Neuronal stem cell (in vitro differentiated cells): ENCODE results near the gene FHIT.

ENCODE experiments used
- DNase-seq: peaks from one replicate; pipeline ENCODE4 v3.0.0-alpha.2; 2013; ENCODE audit warnings: low spot score
- H2AFZ ChIP-seq: one replicate; pipeline ENCODE4 v1.6.1; 2013; ENCODE audit warnings: mild to moderate bottlenecking, low read length, inconsistent platforms
- H2AK5ac ChIP-seq: 2 replicates; pipeline ENCODE4 v1.6.1; 2013; ENCODE audit warnings: low read depth, mild to moderate bottlenecking, inconsistent platforms, low read length, moderate library complexity, mixed read lengths
- H2BK120ac ChIP-seq: 2 replicates; pipeline ENCODE4 v1.6.1; 2013; ENCODE audit warnings: low read depth, mild to moderate bottlenecking, inconsistent platforms, low read length, moderate library complexity, mixed read lengths
- H2BK12ac ChIP-seq: one replicate; pipeline ENCODE4 v1.6.1; 2013; ENCODE audit warnings: low read length, inconsistent platforms
- H2BK15ac ChIP-seq: 2 replicates; pipeline ENCODE4 v1.6.1; 2013; ENCODE audit warnings: mild to moderate bottlenecking, low read length, inconsistent platforms, mixed read lengths
- H2BK5ac ChIP-seq: one replicate; pipeline ENCODE4 v1.6.1; 2013; ENCODE audit warnings: inconsistent platforms, mild to moderate bottlenecking, low read length, moderate library complexity
- H3K14ac ChIP-seq: one replicate; pipeline ENCODE4 v1.6.1; 2013; ENCODE audit warnings: low read length, inconsistent platforms
- H3K18ac ChIP-seq: 2 replicates; pipeline ENCODE4 v1.6.1; 2013; ENCODE audit warnings: low read length, inconsistent platforms
- H3K23ac ChIP-seq: 2 replicates; pipeline ENCODE4 v1.6.1; 2013; ENCODE audit warnings: low read depth, mild to moderate bottlenecking, mixed read lengths, low read length, inconsistent platforms; ENCODE audit not compliant: poor library complexity
- H3K27ac ChIP-seq: replicated peaks from 3 replicates; pipeline ENCODE4 v1.5.1; 2013; ENCODE audit warnings: low read length, inconsistent platforms
- H3K27me3 ChIP-seq, 3 experiments: 2 replicates each; pipeline ENCODE4 v1.6.1; 2013; ENCODE audit warnings: low read length in 3 of 3, mild to moderate bottlenecking in 2 of 3, inconsistent platforms in 1 of 3, low read depth in 1 of 3, mixed read lengths in 1 of 3, moderate library complexity in 1 of 3; ENCODE audit not compliant: control insufficient read depth in 3 of 3, insufficient read depth in 3 of 3
- H3K36me3 ChIP-seq, 2 donors: replicated peaks in 1 of 2; 2 replicates each; pipeline ENCODE4 v1.6.1; 2013; ENCODE audit warnings: low read length in 2 of 2; ENCODE audit not compliant: control insufficient read depth in 2 of 2, insufficient read depth in 2 of 2
- H3K4ac ChIP-seq: 2 replicates; pipeline ENCODE4 v1.6.1; 2013; ENCODE audit warnings: inconsistent platforms, mild to moderate bottlenecking, low read length, moderate library complexity
- H3K4me1 ChIP-seq, 2 donors: 1 replicate in 1 of 2; 2 replicates in 1 of 2; pipeline ENCODE4 v1.6.1; 2013; ENCODE audit warnings: low read length in 2 of 2, low read depth in 1 of 2; ENCODE audit not compliant: control insufficient read depth in 2 of 2, insufficient read depth in 1 of 2
- H3K4me2 ChIP-seq: one replicate; pipeline ENCODE4 v1.6.1; 2013; ENCODE audit warnings: mild to moderate bottlenecking, low read length, inconsistent platforms; ENCODE audit not compliant: insufficient read depth, poor library complexity, severe bottlenecking
- H3K4me3 ChIP-seq, 2 donors: 2 replicates each; pipeline ENCODE4 v1.5.1; 2013; ENCODE audit warnings: low read length in 2 of 2, mild to moderate bottlenecking in 2 of 2, inconsistent platforms in 1 of 2, moderate library complexity in 1 of 2
- H3K79me1 ChIP-seq: one replicate; pipeline ENCODE4 v1.6.1; 2013; ENCODE audit warnings: low read depth, mild to moderate bottlenecking, inconsistent platforms, low read length, moderate library complexity
- H3K9ac ChIP-seq: one replicate; pipeline ENCODE4 v1.6.1; 2013; ENCODE audit warnings: mild to moderate bottlenecking, low read depth, low read length, inconsistent platforms; ENCODE audit not compliant: poor library complexity
- H3K9me3 ChIP-seq, 2 donors: replicated peaks in 1 of 2; 2 replicates each; pipeline versions ENCODE3 to v1.6.1; 2013; ENCODE audit warnings: low read length in 2 of 2, mild to moderate bottlenecking in 2 of 2, inconsistent platforms in 1 of 2, low read depth in 1 of 2, mixed read lengths in 1 of 2, moderate library complexity in 1 of 2; ENCODE audit not compliant: control insufficient read depth in 2 of 2, insufficient read depth in 1 of 2
- H4K8ac ChIP-seq: one replicate; pipeline ENCODE4 v1.6.1; 2013; ENCODE audit warnings: low read depth, mild to moderate bottlenecking, inconsistent platforms, low read length, moderate library complexity
- H4K91ac ChIP-seq: one replicate; pipeline ENCODE4 v1.6.1; 2013; ENCODE audit warnings: low read length, low read depth, mild to moderate bottlenecking, inconsistent platforms; ENCODE audit not compliant: poor library complexity
- WGBS, 2 donors: extraction: QIAGEN DNeasy Blood & Tissue Kit; methylation state at CpG; one replicate each; pipeline ENCODE4 v1.1.7; 2013; ENCODE audit warnings: missing lambda C conversion rate in 2 of 2, mixed read lengths in 1 of 2; ENCODE audit not compliant: insufficient read length in 2 of 2, insufficient replicate concordance in 1 of 2; ENCODE audit errors: extremely low coverage in 2 of 2; 5-methylcytosine and 5-hydroxymethylcytosine counted together

The FHIT gene

GRCh38 chr3:60956729-60957128 is 294.5 kb downstream of the FHIT start:
- Histone ChIP-seq H2BK15ac (no peak overlapping the region), H3K14ac (no peak overlapping the region), H4K8ac (no peak overlapping the region), H3K18ac (no peak overlapping the region), H2AK5ac (no peak overlapping the region), H3K9me3 (peaks cover 0 to 4% of the 10 kb centered on the region in 2 donors), H3K9ac (no peak overlapping the region), H3K27ac (no peak overlapping the region), H2AFZ (no peak overlapping the region), H3K23ac (no peak overlapping the region), H3K4me3 (no peak overlapping the region), H2BK12ac (no peak overlapping the region), H3K27me3 (no peaks in the 10 kb centered on the region), H2BK120ac (no peak overlapping the region), H3K4me1 (no peaks in the 10 kb centered on the region), H3K4me2 (no peak overlapping the region), H3K79me1 (no peaks in the 10 kb centered on the region), H2BK5ac (no peak overlapping the region), H3K36me3 (no peaks in the 10 kb centered on the region), H3K4ac (no peak overlapping the region), H4K91ac (no peak overlapping the region)
- no CpG with 5 or more reads among the region's 4 CpGs for WGBS, 2 donors
- DNase-seq: no peak

GRCh38 chr3:60955034-60955433 is 296.2 kb downstream of the FHIT start:
- H2BK12ac ChIP-seq: no peak overlapping the region
- H3K18ac ChIP-seq: no peak overlapping the region
- H2BK120ac ChIP-seq: no peak overlapping the region

GRCh38 chr3:60954048-60954447 is 297.2 kb downstream of the FHIT start:
- no peak overlapping the region for H2BK15ac ChIP-seq
- no peaks in the 10 kb centered on the region for H3K79me1 ChIP-seq
- H3K18ac ChIP-seq: no peak overlapping the region
- WGBS, 2 donors: no CpG with 5 or more reads among the region's 2 CpGs
- H3K36me3 ChIP-seq: no peaks in the 10 kb centered on the region
- no peak overlapping the region for H2AK5ac ChIP-seq
- no peak overlapping the region for H2BK5ac ChIP-seq
- H4K91ac ChIP-seq: no peak overlapping the region
- no peaks in the 10 kb centered on the region for H3K27me3 ChIP-seq
- no peaks in the 10 kb centered on the region for H3K4me1 ChIP-seq
- no peak overlapping the region for H3K4me2 ChIP-seq
- H3K9ac ChIP-seq: no peak overlapping the region
- H3K27ac ChIP-seq: no peak overlapping the region
- H2BK120ac ChIP-seq: no peak overlapping the region
- H3K23ac ChIP-seq: no peak overlapping the region
- H3K4ac ChIP-seq: no peak overlapping the region
- no peak for DNase-seq
- H2BK12ac ChIP-seq: no peak overlapping the region
- H3K14ac ChIP-seq: no peak overlapping the region
- H2AFZ ChIP-seq: no peak overlapping the region
- H4K8ac ChIP-seq: no peak overlapping the region
- peaks cover 0 to 4% of the 10 kb centered on the region in 2 donors for H3K9me3 ChIP-seq
- H3K4me3 ChIP-seq: no peak overlapping the region

More at GRCh38 chr3:60955034-60955433, 296.2 kb downstream of the FHIT start:
- Histone ChIP-seq H3K27ac (no peak overlapping the region), H4K91ac (no peak overlapping the region), H3K4me1 (no peaks in the 10 kb centered on the region), H3K23ac (no peak overlapping the region), H4K8ac (no peak overlapping the region), H3K79me1 (no peaks in the 10 kb centered on the region), H3K9me3 (peaks cover 0 to 4% of the 10 kb centered on the region in 2 donors), H3K36me3 (no peaks in the 10 kb centered on the region), H3K9ac (no peak overlapping the region), H3K4ac (no peak overlapping the region), H2AFZ (no peak overlapping the region), H2BK15ac (no peak overlapping the region), H3K27me3 (no peaks in the 10 kb centered on the region), H3K14ac (no peak overlapping the region), H3K4me2 (no peak overlapping the region), H2BK5ac (no peak overlapping the region), H3K4me3 (no peak overlapping the region), H2AK5ac (no peak overlapping the region)
- no peak for DNase-seq
- WGBS, 2 donors: no CpG with 5 or more reads among the region's 2 CpGs

- Histone ChIP-seq H3K79me1 (no peaks in the 10 kb centered on the region), H3K4ac (no peak overlapping the region), H3K9me3 (peaks cover 0 to 4% of the 10 kb centered on the region in 2 donors), H4K91ac (no peak overlapping the region), H3K36me3 (no peaks in the 10 kb centered on the region), H3K27me3 (no peaks in the 10 kb centered on the region), H3K4me2 (no peak overlapping the region), H3K9ac (no peak overlapping the region), H4K8ac (no peak overlapping the region), H3K27ac (no peak overlapping the region), H2BK120ac (no peak overlapping the region), H3K23ac (no peak overlapping the region), H3K4me1 (no peaks in the 10 kb centered on the region), H2BK5ac (no peak overlapping the region), H3K4me3 (no peak overlapping the region), H2AFZ (no peak overlapping the region), H3K18ac (no peak overlapping the region), H2BK12ac (no peak overlapping the region), H2AK5ac (no peak overlapping the region), H3K14ac (no peak overlapping the region), H2BK15ac (no peak overlapping the region)
- no peak for DNase-seq
- no CpG with 5 or more reads among the region's 5 CpGs for WGBS, 2 donors
Observed at GRCh38 chr3:60953351-60953750, 297.9 kb downstream of the FHIT start.
